Measurements from ENCODE around the gene LDLRAD4.

LDLRAD4 gene

DNA sequence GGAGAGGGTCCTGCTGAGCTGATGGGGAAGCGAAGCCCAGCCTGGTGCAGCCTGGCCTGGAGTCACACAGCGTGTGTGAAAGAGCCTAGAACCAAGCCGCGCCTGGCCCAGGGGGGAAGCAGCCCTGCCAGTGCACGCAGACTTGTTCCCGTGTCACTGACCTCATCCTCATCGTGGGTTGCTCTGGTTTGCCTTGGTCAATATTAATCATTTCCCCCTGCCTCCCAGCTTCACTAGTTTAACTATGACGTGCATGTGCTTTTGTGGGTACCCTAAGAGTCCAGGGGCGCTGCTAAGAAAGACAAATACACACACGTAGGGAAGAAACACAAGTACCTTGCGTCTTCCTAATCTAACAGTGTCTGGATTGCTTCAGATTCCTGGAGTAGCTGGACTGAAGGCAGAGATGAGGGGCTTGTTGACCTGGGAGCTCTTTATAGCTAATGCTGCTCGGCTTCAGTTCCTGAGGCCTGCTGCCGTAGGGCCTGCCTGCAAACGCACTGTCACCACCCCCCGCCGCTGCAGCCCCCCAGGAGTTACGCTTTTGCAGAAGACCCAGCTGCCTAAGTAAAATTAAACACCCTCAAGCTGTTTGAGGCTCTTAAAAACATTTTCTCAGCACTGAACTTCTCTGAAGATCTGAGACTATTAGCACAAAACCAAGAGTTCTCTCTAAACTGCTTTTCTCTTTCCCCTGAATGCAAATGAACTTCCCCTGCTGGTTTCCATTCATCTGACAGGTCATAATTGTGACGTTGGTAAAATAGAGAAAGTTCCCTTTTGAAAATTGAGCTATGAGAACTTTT is 348.6 kb downstream of the LDLRAD4 start:
- DNase-seq: no peak
- H3K36me3 Mint-ChIP-seq: peaks cover 3% of the 10 kb centered on the region
- H3K9me3 Mint-ChIP-seq: no peaks in the 10 kb centered on the region
- no peak overlapping the region for H3K4me3 Mint-ChIP-seq
- CTCF ChIA-PET: interaction anchor here (0.7 to 2.3 kb wide), 3 partner anchors 9 to 351 kb away, joined by 3 to 7 read pairs (median 6); no protein-coding TSS in a partner anchor
- peak overlapping the region; percentile 33 for H3K27ac Mint-ChIP-seq
- H3K27me3 Mint-ChIP-seq: no peaks in the 10 kb centered on the region
- peaks cover 60% of the 10 kb centered on the region for H3K4me1 Mint-ChIP-seq

DNA sequence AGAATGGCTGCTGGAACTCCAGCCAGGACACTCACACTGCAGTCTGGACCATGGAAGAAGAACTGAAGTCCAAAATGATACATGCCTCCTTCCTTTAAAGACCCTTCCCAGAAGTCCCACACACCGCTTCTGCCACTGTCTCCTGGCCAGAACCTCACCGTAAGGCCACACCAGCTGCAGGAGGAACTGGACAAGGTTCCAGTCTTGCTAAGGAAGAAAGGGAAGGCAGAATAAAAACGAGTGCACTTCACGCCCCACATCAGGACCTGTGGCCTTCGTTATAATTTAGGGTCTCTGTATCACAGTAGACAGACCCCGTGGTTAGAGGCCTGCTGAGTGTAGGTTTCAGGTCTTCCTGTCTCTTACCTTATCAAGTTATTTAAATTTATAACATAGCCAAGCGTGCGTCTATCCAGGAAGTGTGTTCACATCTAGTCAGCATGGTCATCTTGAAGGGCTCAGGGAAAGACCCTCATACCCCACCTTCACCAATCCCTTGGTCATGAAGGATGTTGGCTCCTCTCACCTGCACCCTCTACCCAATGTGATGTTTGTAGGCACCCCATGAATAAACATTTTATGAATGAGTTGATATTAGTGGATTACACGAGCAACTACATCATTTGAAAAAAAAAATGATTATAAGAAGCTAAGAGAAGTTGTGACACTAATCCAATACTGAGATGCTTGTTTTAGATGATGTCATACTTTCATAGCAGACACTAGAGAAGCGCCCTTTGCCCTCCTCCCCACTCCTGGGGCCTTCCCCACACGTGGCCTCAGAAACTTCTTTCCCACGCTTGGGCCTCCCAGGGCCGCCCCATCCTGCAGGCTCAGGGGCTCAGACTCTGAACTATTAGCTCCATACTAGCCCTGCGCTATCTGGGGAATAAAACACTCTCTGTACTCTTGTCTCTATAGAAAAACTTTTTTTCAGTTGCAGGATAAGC is 350.2 kb downstream of the LDLRAD4 start:
- no peak overlapping the region for H3K4me3 Mint-ChIP-seq
- CTCF ChIA-PET: interaction anchor here (0.8 to 2.3 kb wide), 3 partner anchors 9 to 409 kb away, joined by 3 to 6 read pairs (median 3); no protein-coding TSS in a partner anchor
- no peaks in the 10 kb centered on the region for H3K27me3 Mint-ChIP-seq
- H3K9me3 Mint-ChIP-seq: no peaks in the 10 kb centered on the region
- H3K4me1 Mint-ChIP-seq: peaks cover 46% of the 10 kb centered on the region
- peak overlapping the region; percentile 62 for H3K27ac Mint-ChIP-seq
- DNase-seq: no peak
- H3K36me3 Mint-ChIP-seq: peaks cover 3% of the 10 kb centered on the region

DNA sequence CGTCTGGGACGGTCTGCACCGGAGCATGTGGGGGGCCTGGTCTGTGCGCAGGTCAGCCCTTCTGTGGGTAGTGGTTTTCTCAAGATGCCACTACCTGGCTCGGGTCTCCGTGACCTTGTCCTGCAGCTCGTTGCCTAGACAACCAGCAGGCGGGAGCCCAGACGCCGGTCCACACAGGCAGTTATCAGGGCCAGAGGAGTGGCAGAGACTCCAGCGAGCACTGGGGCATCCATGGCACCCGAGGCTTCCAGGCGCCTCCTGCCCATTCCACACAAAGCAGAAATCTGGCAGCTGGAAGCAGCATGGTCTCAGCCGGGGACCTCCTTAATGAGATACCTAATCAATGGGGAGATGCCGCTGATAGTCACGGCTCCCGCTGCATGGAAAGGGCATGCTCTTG is 351.7 kb downstream of the LDLRAD4 start:
- Mint-ChIP-seq H3K27me3 (no peaks in the 10 kb centered on the region), H3K27ac (no peak overlapping the region), H3K4me3 (no peak overlapping the region), H3K9me3 (no peaks in the 10 kb centered on the region), H3K4me1 (peaks cover 48% of the 10 kb centered on the region), H3K36me3 (peaks cover 5% of the 10 kb centered on the region)
- DNase-seq: no peak
- CTCF ChIA-PET: interaction anchor here (1.0 kb wide), 1 partner anchor 42 kb away, joined by 5 read pairs; no protein-coding TSS in a partner anchor

GRCh38 chr18:13570856-13571495 is 352.4 kb downstream of the LDLRAD4 start:
- no peaks in the 10 kb centered on the region for H3K27me3 Mint-ChIP-seq
- H3K4me3 Mint-ChIP-seq: no peak overlapping the region
- no peak for DNase-seq
- H3K27ac Mint-ChIP-seq: no peak overlapping the region
- CTCF ChIA-PET: interaction anchor here (0.8 to 0.9 kb wide), 2 partner anchors 13 to 38 kb away, joined by 3 to 4 read pairs; no protein-coding TSS in a partner anchor
- peaks cover 12% of the 10 kb centered on the region for H3K36me3 Mint-ChIP-seq
- peaks cover 55% of the 10 kb centered on the region for H3K4me1 Mint-ChIP-seq
- no peaks in the 10 kb centered on the region for H3K9me3 Mint-ChIP-seq

GRCh38 chr18:13572148-13572547 is 353.6 kb downstream of the LDLRAD4 start:
- no peaks in the 10 kb centered on the region for H3K27me3 Mint-ChIP-seq
- CTCF ChIA-PET: no interaction called here
- H3K27ac Mint-ChIP-seq: no peak overlapping the region
- no peaks in the 10 kb centered on the region for H3K9me3 Mint-ChIP-seq
- H3K4me3 Mint-ChIP-seq: no peak overlapping the region
- peaks cover 58% of the 10 kb centered on the region for H3K4me1 Mint-ChIP-seq
- no peak for DNase-seq
- peaks cover 15% of the 10 kb centered on the region for H3K36me3 Mint-ChIP-seq

DNA sequence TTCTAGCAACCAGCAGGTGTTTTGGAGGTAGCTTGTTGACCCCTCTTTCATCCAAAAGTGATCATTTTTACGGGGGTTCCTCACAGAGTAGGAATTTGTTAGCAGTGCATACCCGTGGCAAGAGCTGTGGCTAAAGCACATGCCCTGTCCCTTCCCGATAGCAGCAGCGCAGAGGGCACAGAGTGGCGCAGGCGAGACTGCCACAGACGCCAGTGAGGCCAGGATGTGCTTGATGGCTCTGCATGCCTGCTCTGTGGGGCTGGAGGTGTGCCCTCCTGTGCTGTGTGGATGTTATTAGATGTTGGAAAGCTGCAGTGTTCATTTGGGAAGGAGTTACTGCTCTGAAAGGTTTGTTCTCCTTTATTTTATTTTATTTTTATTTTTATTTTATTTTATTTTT is 354.2 kb downstream of the LDLRAD4 start:
- peaks cover 15% of the 10 kb centered on the region for H3K36me3 Mint-ChIP-seq
- no peak for DNase-seq
- H3K4me3 Mint-ChIP-seq: no peak overlapping the region
- H3K9me3 Mint-ChIP-seq: no peaks in the 10 kb centered on the region
- no peak overlapping the region for H3K27ac Mint-ChIP-seq
- H3K27me3 Mint-ChIP-seq: no peaks in the 10 kb centered on the region
- H3K4me1 Mint-ChIP-seq: peaks cover 58% of the 10 kb centered on the region
- CTCF ChIA-PET: no interaction called here

DNA sequence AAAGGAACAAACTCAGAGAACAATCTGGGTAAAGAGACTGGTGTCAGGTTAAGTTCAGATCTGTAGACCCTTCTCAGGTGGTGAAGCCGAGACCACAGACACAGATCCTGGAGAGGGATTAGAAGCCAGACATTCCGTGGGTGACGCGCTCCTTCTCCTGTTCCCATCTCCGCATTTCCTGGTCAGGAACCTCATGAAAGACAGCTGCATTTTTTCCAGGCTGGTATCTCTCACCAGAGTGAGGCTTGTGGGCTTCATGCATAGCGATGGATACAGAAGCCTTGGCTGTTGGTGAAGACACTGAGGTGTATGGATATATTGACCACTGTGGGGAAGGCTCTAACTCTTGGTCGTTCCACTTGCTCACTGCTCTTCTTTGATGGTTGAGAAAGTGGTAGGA is 355.2 kb downstream of the LDLRAD4 start:
- Mint-ChIP-seq H3K27ac (no peak overlapping the region), H3K4me1 (peaks cover 56% of the 10 kb centered on the region), H3K27me3 (no peaks in the 10 kb centered on the region), H3K9me3 (no peaks in the 10 kb centered on the region), H3K4me3 (no peak overlapping the region), H3K36me3 (peaks cover 15% of the 10 kb centered on the region)
- CTCF ChIA-PET: no interaction called here
- no peak for DNase-seq

GRCh38 chr18:13574355-13574754 is 355.8 kb downstream of the LDLRAD4 start:
- no peak for DNase-seq
- Mint-ChIP-seq H3K9me3 (no peaks in the 10 kb centered on the region), H3K4me3 (no peak overlapping the region), H3K27ac (no peak overlapping the region), H3K36me3 (peaks cover 14% of the 10 kb centered on the region), H3K27me3 (no peaks in the 10 kb centered on the region), H3K4me1 (peaks cover 53% of the 10 kb centered on the region)
- CTCF ChIA-PET: interaction anchor here (0.9 kb wide), 1 partner anchor 37 kb away, joined by 4 read pairs; no protein-coding TSS in a partner anchor

DNA sequence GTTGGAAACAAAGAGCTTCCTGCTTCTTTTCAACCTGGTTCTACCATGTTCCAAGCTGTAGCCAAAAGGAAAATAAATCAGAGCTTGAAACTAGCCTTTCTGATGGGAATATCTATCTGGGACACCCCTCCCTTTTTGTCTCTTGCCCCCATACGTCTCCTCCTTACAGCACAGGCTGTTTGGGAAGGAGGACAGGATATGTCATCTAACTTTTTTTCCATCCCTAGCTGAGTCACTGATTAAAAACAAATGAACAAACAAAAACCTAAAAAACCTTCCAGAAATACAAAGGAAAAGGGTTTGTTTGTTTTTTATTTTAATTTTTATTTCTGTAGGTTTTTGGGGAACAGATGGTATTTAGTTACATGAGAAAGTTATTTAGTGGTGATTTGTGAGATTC is 356.2 kb downstream of the LDLRAD4 start:
- no peak for DNase-seq
- Mint-ChIP-seq H3K4me1 (peaks cover 55% of the 10 kb centered on the region), H3K27ac (no peak overlapping the region), H3K4me3 (no peak overlapping the region), H3K9me3 (no peaks in the 10 kb centered on the region), H3K27me3 (no peaks in the 10 kb centered on the region), H3K36me3 (peaks cover 14% of the 10 kb centered on the region)
- CTCF ChIA-PET: interaction anchor here (0.9 kb wide), 1 partner anchor 37 kb away, joined by 4 read pairs; no protein-coding TSS in a partner anchor

- no peaks in the 10 kb centered on the region for H3K27me3 Mint-ChIP-seq
- CTCF ChIA-PET: interaction anchor here (1.0 to 3.2 kb wide), 2 partner anchors 19 to 36 kb away, joined by 4 to 12 read pairs; no protein-coding TSS in a partner anchor
- peak overlapping the region; percentile 47 for H3K4me3 Mint-ChIP-seq
- H3K4me1 Mint-ChIP-seq: peaks cover 59% of the 10 kb centered on the region
- H3K27ac Mint-ChIP-seq: peak overlapping the region; percentile 81
- peaks cover 14% of the 10 kb centered on the region for H3K36me3 Mint-ChIP-seq
- no peaks in the 10 kb centered on the region for H3K9me3 Mint-ChIP-seq
- no peak for DNase-seq
Observed at GRCh38 chr18:13576598-13576997, 358.0 kb downstream of the LDLRAD4 start.

DNA sequence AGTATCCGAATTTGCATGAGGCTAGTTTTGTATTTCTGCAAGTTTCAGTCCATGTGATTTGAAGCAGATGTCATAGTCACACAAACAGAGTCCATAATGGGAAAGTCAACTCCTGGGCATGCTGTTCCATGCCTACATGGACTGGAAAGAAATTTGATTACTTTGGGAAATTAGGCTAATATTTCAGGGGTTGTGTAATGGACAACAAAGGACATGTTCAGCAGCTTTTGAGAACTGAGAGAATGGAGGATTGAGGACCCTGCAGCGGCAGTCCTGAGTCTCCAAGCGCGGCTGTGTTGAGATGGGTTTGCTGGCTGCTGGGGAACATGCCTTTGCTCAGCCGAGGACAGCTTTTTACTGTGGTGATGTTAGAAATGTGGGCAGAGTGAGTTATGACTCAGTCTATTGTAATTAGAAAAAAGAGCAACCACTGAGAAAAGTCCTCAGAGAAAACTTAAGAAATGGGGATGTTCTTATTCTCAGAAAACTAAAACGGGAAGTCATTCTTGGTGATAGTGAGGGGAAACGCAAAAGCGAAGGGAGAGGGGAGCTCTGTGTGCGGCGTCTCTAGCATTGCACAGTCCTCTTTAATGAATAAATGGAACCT is 358.6 kb downstream of the LDLRAD4 start:
- CTCF ChIA-PET: interaction anchor here (0.7 to 3.2 kb wide), 4 partner anchors 11 to 35 kb away, joined by 3 to 12 read pairs (median 3); no protein-coding TSS in a partner anchor
- H3K27ac Mint-ChIP-seq: peak overlapping the region; percentile 81
- peaks cover 14% of the 10 kb centered on the region for H3K36me3 Mint-ChIP-seq
- H3K27me3 Mint-ChIP-seq: no peaks in the 10 kb centered on the region
- peak overlapping the region; percentile 47 for H3K4me3 Mint-ChIP-seq
- H3K9me3 Mint-ChIP-seq: no peaks in the 10 kb centered on the region
- DNase-seq: peak; percentile 60
- peaks cover 63% of the 10 kb centered on the region for H3K4me1 Mint-ChIP-seq

- Mint-ChIP-seq H3K4me3 (peak overlapping the region; percentile 21), H3K36me3 (peaks cover 14% of the 10 kb centered on the region), H3K27ac (peak overlapping the region; percentile 81), H3K4me1 (peaks cover 63% of the 10 kb centered on the region), H3K27me3 (no peaks in the 10 kb centered on the region), H3K9me3 (no peaks in the 10 kb centered on the region)
- CTCF ChIA-PET: interaction anchor here (0.7 to 3.2 kb wide), 5 partner anchors 12 to 201 kb away, joined by 3 to 12 read pairs (median 3); no protein-coding TSS in a partner anchor
- no peak for DNase-seq
Observed at GRCh38 chr18:13577781-13578180, 359.2 kb downstream of the LDLRAD4 start.

GRCh38 chr18:13578400-13578799 is 359.8 kb downstream of the LDLRAD4 start:
- Mint-ChIP-seq H3K4me1 (peaks cover 63% of the 10 kb centered on the region), H3K36me3 (peaks cover 14% of the 10 kb centered on the region), H3K27me3 (no peaks in the 10 kb centered on the region), H3K4me3 (no peak overlapping the region), H3K9me3 (no peaks in the 10 kb centered on the region), H3K27ac (peak overlapping the region; percentile 72)
- CTCF ChIA-PET: interaction anchor here (0.8 to 3.2 kb wide), 3 partner anchors 20 to 202 kb away, joined by 3 to 12 read pairs (median 3); no protein-coding TSS in a partner anchor
- DNase-seq: no peak

Data from activated naive CD4-positive, alpha-beta T cell treated with anti-CD3 and anti-CD28 coated beads, Interleukin-2, amount 10 ng/mL, durations not matched to agents 7 days and 5 days (primary cell).